Measurements from ENCODE around the gene HHLA2. TPM values are rescaled to one million over a fixed set of nuclear protein-coding genes. Genes with fewer than 3 reads are reported as not detected.

The HHLA2 gene
- total and polyA plus RNA-seq, 11 donors: 0.08 TPM; not detected in 10

- DNase-seq (no peak), ATAC-seq (no peak)
- no peaks in the 10 kb centered on the region for H3K9me3 ChIP-seq
- intact Hi-C loops (cut with DNase I): no loop called here
- no peak overlapping the region for H3K4me3 ChIP-seq
- 90 to 97% (median 96%) methylated on average over 4 of the region's 4 CpGs for WGBS, 4 donors
- H3K36me3 ChIP-seq: no peaks in the 10 kb centered on the region
- TF ChIP-seq POLR2A (IDR thresholded peaks at IDR 0.05): no peak
- no peak for TF ChIP-seq CTCF (IDR thresholded peaks at IDR 0.05)
- H3K27me3 ChIP-seq: no peaks in the 10 kb centered on the region
- no peak overlapping the region for H3K27ac ChIP-seq
- H3K4me1 ChIP-seq: no peaks in the 10 kb centered on the region
These were observed 119.9 kb downstream of the HHLA2 start for GRCh38 chr3:108416111-108416869.

GRCh38 chr3:108420926-108421325 lies 124.6 kb downstream of the HHLA2 start:
- no peaks in the 10 kb centered on the region for H3K36me3 ChIP-seq
- H3K4me1 ChIP-seq: no peaks in the 10 kb centered on the region
- no peak overlapping the region for H3K4me3 ChIP-seq
- intact Hi-C loops (cut with DNase I): no loop called here
- no peaks in the 10 kb centered on the region for H3K27me3 ChIP-seq
- TF ChIP-seq CTCF (IDR thresholded peaks at IDR 0.05): no peak
- TF ChIP-seq POLR2A (IDR thresholded peaks at IDR 0.05): no peak
- 93 to 100% (median 98%) methylated on average over 2 of the region's 2 CpGs for WGBS, 4 donors
- H3K27ac ChIP-seq: no peak overlapping the region
- no peak for DNase-seq
- no peaks in the 10 kb centered on the region for H3K9me3 ChIP-seq
- no peak for ATAC-seq

Other genes starting within 250 kb of the HHLA2 start
- gene CD47, start 205.5 kb upstream of the HHLA2 start, total RNA-seq: 10 to 100 TPM; 34.4 to 80.6 (median 45.2) TPM
- gene CD47, start 205.5 kb upstream of the HHLA2 start, polyA plus RNA-seq: 10 to 100 TPM; 27.7 to 29.3 TPM
- 10 to 100 TPM; 11.8 to 36.4 (median 22.9) TPM for gene IFT57, start 74.1 kb upstream of the HHLA2 start, total RNA-seq
- gene IFT57, start 74.1 kb upstream of the HHLA2 start, polyA plus RNA-seq: 10 to 100 TPM in 1 of 2 donors, 1 to 10 TPM in 1; 4.3 to 23.6 TPM
- gene MYH15, start 214.0 kb downstream of the HHLA2 start, total RNA-seq: 1 to 10 TPM in 1 of 9 donors, under 1 TPM in 8; 0.08 to 1.2 (median 0.35) TPM
- gene MYH15, start 214.0 kb downstream of the HHLA2 start, polyA plus RNA-seq: under 1 TPM; 0.14 to 0.27 TPM

Measured in heart left ventricle (tissue), 16 donors.